ENCODE data around the gene ALOX15. TPM values are rescaled to one million over a fixed set of nuclear protein-coding genes. Genes with fewer than 3 reads are reported as not detected.

ALOX15 gene
- total RNA-seq, 2 experiments from 2014 or later: 1.8 TPM; not detected in 1

- peaks cover 88% of the 10 kb centered on the region for H3K36me3 ChIP-seq (ENCODE audit: insufficient read depth, low read length)
- H3K79me2 ChIP-seq (ENCODE audit: insufficient read depth, low read depth, low read length): no peaks in the 10 kb centered on the region
- POLR2A ChIA-PET: no interaction called here
- H2AFZ ChIP-seq (ENCODE audit: low read length): no peak overlapping the region
- TF ChIP-seq CTCF (conservative IDR thresholded peaks at IDR 0.05; ENCODE audit: low read length) (no peak), EZH2phosphoT487 (IDR thresholded peaks at IDR 0.05; ENCODE audit: borderline replicate concordance, low read depth, low read length) (no peak)
- CTCF ChIA-PET (ENCODE audit: unreplicated experiment): no interaction called here
- DNase-seq (ENCODE audit: low spot score): no peak
- H3K9me2 ChIP-seq (ENCODE audit: insufficient read depth, low read length): no peaks in the 10 kb centered on the region
- H4K20me1 ChIP-seq (ENCODE audit: insufficient read depth, low read length): no peaks in the 10 kb centered on the region
- no peaks in the 10 kb centered on the region for H3K9me3 ChIP-seq (ENCODE audit: low read length)
- intact Hi-C loops (cut with micrococcal nuclease; ENCODE audit: unreplicated experiment): no loop called here
- no TSS peak for BruUV-seq (replicated peaks)
- H3K4me1 ChIP-seq (ENCODE audit: insufficient read depth, low read length, poor library complexity, severe bottlenecking): no peaks in the 10 kb centered on the region
- no peak overlapping the region for H3K4me2 ChIP-seq (ENCODE audit: low read length)
- no peak overlapping the region for H3K4me3 ChIP-seq (ENCODE audit: low read depth, low read length, poor library complexity, severe bottlenecking)
- H3K27ac ChIP-seq (ENCODE audit: low read depth, low read length, poor library complexity, severe bottlenecking): no peak overlapping the region
Observed at GRCh38 chr17:4673169-4673568, 31.7 kb upstream of the ALOX15 start.

GRCh38 chr17:4672751-4673150 is 31.3 kb upstream of the ALOX15 start:
- no peaks in the 10 kb centered on the region for H3K9me3 ChIP-seq (ENCODE audit: low read length)
- no peaks in the 10 kb centered on the region for H3K4me1 ChIP-seq (ENCODE audit: insufficient read depth, low read length, poor library complexity, severe bottlenecking)
- H3K4me2 ChIP-seq (ENCODE audit: low read length): no peak overlapping the region
- no peaks in the 10 kb centered on the region for H3K79me2 ChIP-seq (ENCODE audit: insufficient read depth, low read depth, low read length)
- no peak overlapping the region for H3K27ac ChIP-seq (ENCODE audit: low read depth, low read length, poor library complexity, severe bottlenecking)
- no peak for DNase-seq (ENCODE audit: low spot score)
- H3K9me2 ChIP-seq (ENCODE audit: insufficient read depth, low read length): no peaks in the 10 kb centered on the region
- H3K36me3 ChIP-seq (ENCODE audit: insufficient read depth, low read length): peaks cover 85% of the 10 kb centered on the region
- CTCF ChIA-PET (ENCODE audit: unreplicated experiment): no interaction called here
- H3K4me3 ChIP-seq (ENCODE audit: low read depth, low read length, poor library complexity, severe bottlenecking): no peak overlapping the region
- H4K20me1 ChIP-seq (ENCODE audit: insufficient read depth, low read length): no peaks in the 10 kb centered on the region
- BruUV-seq (replicated peaks): no TSS peak
- POLR2A ChIA-PET: no interaction called here
- no peak overlapping the region for H2AFZ ChIP-seq (ENCODE audit: low read length)
- intact Hi-C loops (cut with micrococcal nuclease; ENCODE audit: unreplicated experiment): no loop called here
- TF ChIP-seq EZH2phosphoT487 (IDR thresholded peaks at IDR 0.05; ENCODE audit: borderline replicate concordance, low read depth, low read length): no peak
- no peak for TF ChIP-seq CTCF (conservative IDR thresholded peaks at IDR 0.05; ENCODE audit: low read length)

GRCh38 chr17:4672055-4672630 is 30.7 kb upstream of the ALOX15 start:
- H4K20me1 ChIP-seq (ENCODE audit: insufficient read depth, low read length): no peaks in the 10 kb centered on the region
- no peaks in the 10 kb centered on the region for H3K9me3 ChIP-seq (ENCODE audit: low read length)
- H2AFZ ChIP-seq (ENCODE audit: low read length): no peak overlapping the region
- H3K4me3 ChIP-seq (ENCODE audit: low read depth, low read length, poor library complexity, severe bottlenecking): no peak overlapping the region
- H3K4me2 ChIP-seq (ENCODE audit: low read length): no peak overlapping the region
- no peak overlapping the region for H3K27ac ChIP-seq (ENCODE audit: low read depth, low read length, poor library complexity, severe bottlenecking)
- ChIA-PET CTCF (ENCODE audit: unreplicated experiment) (no interaction called here), POLR2A (no interaction called here)
- peaks cover 79% of the 10 kb centered on the region for H3K36me3 ChIP-seq (ENCODE audit: insufficient read depth, low read length)
- no peaks in the 10 kb centered on the region for H3K79me2 ChIP-seq (ENCODE audit: insufficient read depth, low read depth, low read length)
- no peak for DNase-seq (ENCODE audit: low spot score)
- intact Hi-C loops (cut with micrococcal nuclease; ENCODE audit: unreplicated experiment): no loop called here
- no TSS peak for BruUV-seq (replicated peaks)
- H3K4me1 ChIP-seq (ENCODE audit: insufficient read depth, low read length, poor library complexity, severe bottlenecking): no peaks in the 10 kb centered on the region
- TF ChIP-seq CTCF (conservative IDR thresholded peaks at IDR 0.05; ENCODE audit: low read length) (no peak), EZH2phosphoT487 (IDR thresholded peaks at IDR 0.05; ENCODE audit: borderline replicate concordance, low read depth, low read length) (no peak)
- H3K9me2 ChIP-seq (ENCODE audit: insufficient read depth, low read length): no peaks in the 10 kb centered on the region

Data from OCI-LY7 (cell line).